ENCODE measurements around the gene TRMT6.

Gene TRMT6

GRCh38 chr20:5893621-5894020 is 56.7 kb downstream of the TRMT6 start:
- DNase-seq = no peak

- DNase-seq = no peak
Observed at GRCh38 chr20:5893052-5893451, 57.3 kb downstream of the TRMT6 start.

- DNase-seq = no peak
Observed at GRCh38 chr20:5890773-5891441, 59.4 kb downstream of the TRMT6 start.

DNA sequence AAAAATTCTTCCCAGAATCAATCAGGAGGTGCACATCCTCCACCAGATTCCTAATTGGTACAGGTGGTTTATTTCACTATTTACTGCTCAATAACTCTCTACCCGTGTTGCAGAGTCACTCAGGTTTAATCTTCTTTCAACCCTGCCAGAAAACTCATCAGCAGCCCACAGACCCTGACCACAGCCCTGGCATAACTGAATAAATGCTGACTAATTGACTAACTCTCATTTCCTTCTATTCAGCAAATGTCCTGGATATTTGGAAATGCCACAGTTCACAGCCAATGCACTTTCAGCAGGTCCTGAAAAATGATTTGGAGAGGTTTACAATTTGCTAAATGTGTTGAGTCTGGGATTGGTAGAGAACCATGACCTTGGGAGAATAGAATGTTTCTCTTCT is 62.3 kb downstream of the TRMT6 start:
- DNase-seq = no peak

GRCh38 chr20:5887386-5887785 is 62.9 kb downstream of the TRMT6 start:
- peak; percentile 27 for DNase-seq

Data from islet precursor cell (in vitro differentiated cells).